Thyroid gland (tissue), 4 donors: ENCODE measurements around the gene ACVR1.

Experiments
- CTCF ChIP-seq, 6 experiments: fragments of 200-600 bp in 3 of 6; fragments of 450-650 bp in 3 of 6; sonication (generic) in 3 of 6; IDR thresholded peaks; one replicate each; pipeline ENCODE4 v1.5.1; 2016 to 2019; ENCODE audit warnings: antibody characterized with exemption in 6 of 6, mild to moderate bottlenecking in 2 of 6, inconsistent platforms in 1 of 6, moderate library complexity in 1 of 6
- POLR2A ChIP-seq, 2 donors: fragments of 450-650 bp; IDR thresholded peaks; one replicate each; pipeline ENCODE4 v1.6.1; 2017; ENCODE audit warnings: antibody characterized with exemption in 2 of 2, mild to moderate bottlenecking in 2 of 2, moderate library complexity in 1 of 2

- TF ChIP-seq CTCF (IDR thresholded peaks at IDR 0.05): no peak
- TF ChIP-seq POLR2A (IDR thresholded peaks at IDR 0.05): peak in 1 of 2 donors; percentile 31
Measured at GRCh38 chr2:157833721-157834120, 42.4 kb downstream of the ACVR1 start.
